ENCODE measurements around the gene KCNK5.

KCNK5 gene

GRCh38 chr6:39243809-39244208, 14.5 kb upstream of the KCNK5 start:
- Histone ChIP-seq H3K27me3 (no peaks in the 10 kb centered on the region), H3K4me2 (no peak overlapping the region), H3K4me1 (no peaks in the 10 kb centered on the region), H3K9ac (no peak overlapping the region), H3K9me3 (no peaks in the 10 kb centered on the region), H3K4me3 (no peak overlapping the region), H4K20me1 (no peaks in the 10 kb centered on the region), H3K27ac (no peak overlapping the region), H3K36me3 (no peaks in the 10 kb centered on the region)
- TF ChIP-seq Cebpa-rat (IDR thresholded peaks at IDR 0.05): no peak

- Histone ChIP-seq H4K20me1 (no peaks in the 10 kb centered on the region), H3K27ac (no peak overlapping the region), H3K9me3 (no peaks in the 10 kb centered on the region), H3K9ac (no peak overlapping the region), H3K27me3 (no peaks in the 10 kb centered on the region), H3K4me2 (no peak overlapping the region), H3K4me1 (no peaks in the 10 kb centered on the region), H3K36me3 (no peaks in the 10 kb centered on the region), H3K4me3 (no peak overlapping the region)
- no peak for TF ChIP-seq Cebpa-rat (IDR thresholded peaks at IDR 0.05)
These were observed 11.0 kb upstream of the KCNK5 start for GRCh38 chr6:39240155-39240757.

GRCh38 chr6:39239527-39240154, 10.4 kb upstream of the KCNK5 start:
- no peak overlapping the region for H3K4me3 ChIP-seq
- no peak overlapping the region for H3K27ac ChIP-seq
- H3K9ac ChIP-seq: no peak overlapping the region
- H3K4me2 ChIP-seq: no peak overlapping the region
- H3K4me1 ChIP-seq: no peaks in the 10 kb centered on the region
- no peaks in the 10 kb centered on the region for H3K9me3 ChIP-seq
- H3K36me3 ChIP-seq: no peaks in the 10 kb centered on the region
- TF ChIP-seq Cebpa-rat (IDR thresholded peaks at IDR 0.05): no peak
- no peaks in the 10 kb centered on the region for H4K20me1 ChIP-seq
- H3K27me3 ChIP-seq: no peaks in the 10 kb centered on the region

- TF ChIP-seq Cebpa-rat (IDR thresholded peaks at IDR 0.05): no peak
- H3K4me3 ChIP-seq: no peak overlapping the region
- no peak overlapping the region for H3K27ac ChIP-seq
- H3K4me2 ChIP-seq: no peak overlapping the region
- H3K4me1 ChIP-seq: no peaks in the 10 kb centered on the region
- no peaks in the 10 kb centered on the region for H4K20me1 ChIP-seq
- H3K9me3 ChIP-seq: no peaks in the 10 kb centered on the region
- H3K27me3 ChIP-seq: no peaks in the 10 kb centered on the region
- H3K9ac ChIP-seq: no peak overlapping the region
- no peaks in the 10 kb centered on the region for H3K36me3 ChIP-seq
These were observed 7.5 kb upstream of the KCNK5 start for GRCh38 chr6:39236742-39237141.

- no peak overlapping the region for H3K9ac ChIP-seq
- no peaks in the 10 kb centered on the region for H3K4me1 ChIP-seq
- H3K4me2 ChIP-seq: no peak overlapping the region
- no peak overlapping the region for H3K27ac ChIP-seq
- peaks cover 26% of the 10 kb centered on the region for H3K27me3 ChIP-seq
- TF ChIP-seq Cebpa-rat (IDR thresholded peaks at IDR 0.05): no peak
- H4K20me1 ChIP-seq: no peaks in the 10 kb centered on the region
- no peak overlapping the region for H3K4me3 ChIP-seq
- no peaks in the 10 kb centered on the region for H3K36me3 ChIP-seq
- peaks cover 17% of the 10 kb centered on the region for H3K9me3 ChIP-seq
These were observed 4.1 kb upstream of the KCNK5 start for GRCh38 chr6:39233333-39233732.

- no peaks in the 10 kb centered on the region for H4K20me1 ChIP-seq
- no peak overlapping the region for H3K9ac ChIP-seq
- H3K36me3 ChIP-seq: no peaks in the 10 kb centered on the region
- H3K27me3 ChIP-seq: peaks cover 41% of the 10 kb centered on the region
- H3K27ac ChIP-seq: no peak overlapping the region
- no peaks in the 10 kb centered on the region for H3K4me1 ChIP-seq
- no peak overlapping the region for H3K4me2 ChIP-seq
- H3K9me3 ChIP-seq: peaks cover 24% of the 10 kb centered on the region
- TF ChIP-seq Cebpa-rat (IDR thresholded peaks at IDR 0.05): no peak
- H3K4me3 ChIP-seq: no peak overlapping the region
These were observed 2.4 kb upstream of the KCNK5 start for GRCh38 chr6:39231521-39232243.

GRCh38 chr6:39230654-39231035, 1.4 kb upstream of the KCNK5 start:
- Histone ChIP-seq H3K9me3 (peaks cover 24% of the 10 kb centered on the region), H3K4me3 (no peak overlapping the region), H3K4me2 (no peak overlapping the region), H3K27me3 (peaks cover 43% of the 10 kb centered on the region), H3K27ac (no peak overlapping the region), H4K20me1 (no peaks in the 10 kb centered on the region), H3K9ac (no peak overlapping the region), H3K4me1 (no peaks in the 10 kb centered on the region), H3K36me3 (no peaks in the 10 kb centered on the region)
- TF ChIP-seq Cebpa-rat (IDR thresholded peaks at IDR 0.05): no peak

GRCh38 chr6:39228111-39228971, 934 bp downstream of the KCNK5 start:
- Histone ChIP-seq H3K9me3 (peaks cover 24% of the 10 kb centered on the region), H3K27me3 (peaks cover 43% of the 10 kb centered on the region), H3K9ac (no peak overlapping the region), H3K27ac (no peak overlapping the region), H4K20me1 (no peaks in the 10 kb centered on the region), H3K4me3 (no peak overlapping the region), H3K4me1 (peaks cover 2% of the 10 kb centered on the region; the same call in 1 of the 2 replicates), H3K36me3 (no peaks in the 10 kb centered on the region), H3K4me2 (no peak overlapping the region)
- TF ChIP-seq Cebpa-rat (IDR thresholded peaks at IDR 0.05): no peak

GRCh38 chr6:39227476-39227875, 1.8 kb downstream of the KCNK5 start:
- H3K4me2 ChIP-seq: no peak overlapping the region
- peaks cover 24% of the 10 kb centered on the region for H3K9me3 ChIP-seq
- no peaks in the 10 kb centered on the region for H3K36me3 ChIP-seq
- H3K27ac ChIP-seq: no peak overlapping the region
- no peak overlapping the region for H3K4me3 ChIP-seq
- H3K27me3 ChIP-seq: peaks cover 43% of the 10 kb centered on the region
- peaks cover 4% of the 10 kb centered on the region; the same call in 1 of the 2 replicates for H3K4me1 ChIP-seq
- H4K20me1 ChIP-seq: no peaks in the 10 kb centered on the region
- H3K9ac ChIP-seq: no peak overlapping the region
- TF ChIP-seq Cebpa-rat (IDR thresholded peaks at IDR 0.05): no peak

Data from BLaER1 (cell line).